OCI-LY7 (cell line): ENCODE measurements around the gene SYT11. TPM values are rescaled to one million over a fixed set of nuclear protein-coding genes. Genes with fewer than 3 reads are reported as not detected.
A peak's percentile ranks its signal among the peaks of the same experiment; 100 is the strongest.

Experiments used
- BruUV-seq: library from RNA; stranded (reverse); fragments of 400-500 nt; replicated peaks from 2 replicates; lab custom pipeline; 2021; lab: Mats Ljungman, UMichigan
- CTCF ChIA-PET: fragments of 300-600 bp; sonication (Branson Sonifier 250); formaldehyde crosslinking; loops from one replicate; lab custom pipeline; 2022; ENCODE audit warnings: antibody characterized with exemption; ENCODE audit not compliant: unreplicated experiment; lab: Charles Lee
- POLR2A ChIA-PET: fragments of 300-600 bp; sonication (Branson Sonifier 250); formaldehyde crosslinking; loops from one replicate; lab custom pipeline; 2022; ENCODE audit warnings: antibody characterized with exemption; lab: Charles Lee
- DNase-seq: peaks from one replicate; pipeline ENCODE4 v3.0.0-alpha.2; 2015; ENCODE audit warnings: low spot score
- H2AFZ ChIP-seq: fragments of 200-600 bp; sonication (generic), shearing (Covaris generic); 2 replicates; pipeline ENCODE4 v1.6.1; 2014; ENCODE audit warnings: mild to moderate bottlenecking, antibody characterized with exemption, low read length, moderate library complexity
- H3K27ac ChIP-seq: fragments of 200-600 bp; sonication (generic); 2 replicates; pipeline ENCODE4 v1.5.1; 2014; ENCODE audit warnings: mixed run types, low read depth, mild to moderate bottlenecking, moderate library complexity, low read length, inconsistent platforms; ENCODE audit not compliant: poor library complexity, severe bottlenecking
- H3K36me3 ChIP-seq: fragments of 200-600 bp; sonication (generic); 2 replicates; pipeline ENCODE4 v1.6.1; 2014; ENCODE audit warnings: mild to moderate bottlenecking, antibody characterized with exemption, low read length, moderate library complexity, mixed read lengths; ENCODE audit not compliant: insufficient read depth
- H3K4me1 ChIP-seq: fragments of 200-600 bp; sonication (generic); 2 replicates; pipeline ENCODE4 v1.5.1; 2014; ENCODE audit warnings: mild to moderate bottlenecking, low read length; ENCODE audit not compliant: insufficient read depth, poor library complexity, severe bottlenecking
- H3K4me2 ChIP-seq: fragments of 200-600 bp; sonication (generic); 2 replicates; pipeline ENCODE4 v1.6.1; 2014; ENCODE audit warnings: mild to moderate bottlenecking, low read length
- H3K4me3 ChIP-seq: fragments of 200-600 bp; sonication (generic); 2 replicates; pipeline ENCODE4 v1.5.1; 2014; ENCODE audit warnings: mild to moderate bottlenecking, low read depth, low read length; ENCODE audit not compliant: poor library complexity, severe bottlenecking
- H3K79me2 ChIP-seq: fragments of 200-600 bp; sonication (generic); 2 replicates; pipeline ENCODE4 v1.6.1; 2016; ENCODE audit warnings: low read depth, mild to moderate bottlenecking, low read length, moderate library complexity, mixed read lengths; ENCODE audit not compliant: insufficient read depth
- H3K9me2 ChIP-seq: fragments of 200-600 bp; sonication (generic); 2 replicates; pipeline ENCODE4 v1.6.1; 2016; ENCODE audit warnings: mild to moderate bottlenecking, low read length, mixed read lengths; ENCODE audit not compliant: insufficient read depth
- H3K9me3 ChIP-seq: fragments of 200-600 bp; sonication (generic); 2 replicates; pipeline ENCODE4 v1.6.1; 2014; ENCODE audit warnings: mild to moderate bottlenecking, mixed run types, low read length, mixed read lengths
- H4K20me1 ChIP-seq: fragments of 200-600 bp; sonication (generic); 2 replicates; pipeline ENCODE4 v1.6.1; 2014; ENCODE audit warnings: mild to moderate bottlenecking, antibody characterized with exemption, low read length, moderate library complexity, mixed read lengths; ENCODE audit not compliant: insufficient read depth
- EZH2phosphoT487 ChIP-seq: fragments of 200-600 bp; sonication (generic); IDR thresholded peaks from 2 replicates; pipeline ENCODE4 v1.6.1; 2018; ENCODE audit warnings: low read depth, borderline replicate concordance, mild to moderate bottlenecking, mixed run types, antibody characterized with exemption, low read length, moderate library complexity, mixed read lengths
- intact Hi-C: fragments of 100-400 bp; cut with micrococcal nuclease; formaldehyde crosslinking; loops from one replicate; pipeline ENCODE4 v1.10.0; 2022; ENCODE audit not compliant: unreplicated experiment
- total RNA-seq, 2 experiments: library from RNA; depleted of rRNA in 1 of 2; stranded (reverse); fragments of >200 nt in 1 of 2; shearing (Covaris generic) in 1 of 2; gene quantifications; 2 replicates each; pipeline ENCODE4 v1.2.3, GENCODE V29; 2014 to 2022
- TF ChIP-seq, protein P1 (sequence below): fragments of 200-600 bp; sonication (generic); conservative IDR thresholded peaks from 2 replicates; pipeline ENCODE4 v1.5.1; 2014; ENCODE audit warnings: mild to moderate bottlenecking, antibody characterized with exemption, low read length, moderate library complexity, mixed read lengths

The SYT11 gene
- total RNA-seq, 2 experiments from 2014 or later: 41.8 to 60.8 TPM

DNA sequence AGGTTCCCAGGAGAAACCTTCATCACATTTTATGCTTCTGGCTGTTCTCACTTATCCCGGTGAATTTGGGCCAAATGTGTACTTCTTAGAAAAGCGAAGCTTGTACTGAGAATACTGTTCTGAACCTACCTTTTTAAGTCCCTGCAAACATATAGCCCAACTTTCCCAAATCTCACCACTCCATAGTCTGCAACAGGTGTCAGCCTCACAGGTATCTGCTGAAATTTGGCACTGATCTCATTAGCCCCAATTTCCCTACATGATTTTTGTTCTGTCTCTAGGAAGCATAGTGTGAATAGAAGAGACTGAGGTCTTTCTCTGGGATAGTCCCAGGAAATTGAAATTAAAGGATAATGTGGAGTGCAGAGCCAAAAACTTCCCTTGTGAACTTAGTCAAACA lies 40.3 kb downstream of the SYT11 start:
- H3K4me1 ChIP-seq: peaks cover 14% of the 10 kb centered on the region
- no peaks in the 10 kb centered on the region for H4K20me1 ChIP-seq
- no peak for DNase-seq
- H2AFZ ChIP-seq: no peak overlapping the region
- H3K9me3 ChIP-seq: no peaks in the 10 kb centered on the region
- no peak overlapping the region for H3K4me3 ChIP-seq
- peak overlapping the region; percentile 19 for H3K27ac ChIP-seq
- CTCF ChIA-PET: no interaction called here
- POLR2A ChIA-PET: interaction anchor here (0.8 kb wide), 1 partner anchor 27 kb away, joined by 4 read pairs; no protein-coding TSS in a partner anchor
- H3K36me3 ChIP-seq: peaks cover 87% of the 10 kb centered on the region
- no peaks in the 10 kb centered on the region; the same call in 1 of the 2 replicates for H3K79me2 ChIP-seq
- TSS peak; percentile 52 for BruUV-seq
- H3K9me2 ChIP-seq: no peaks in the 10 kb centered on the region
- intact Hi-C loops: no loop called here
- TF ChIP-seq EZH2phosphoT487: no peak
- TF ChIP-seq, protein P1, sequence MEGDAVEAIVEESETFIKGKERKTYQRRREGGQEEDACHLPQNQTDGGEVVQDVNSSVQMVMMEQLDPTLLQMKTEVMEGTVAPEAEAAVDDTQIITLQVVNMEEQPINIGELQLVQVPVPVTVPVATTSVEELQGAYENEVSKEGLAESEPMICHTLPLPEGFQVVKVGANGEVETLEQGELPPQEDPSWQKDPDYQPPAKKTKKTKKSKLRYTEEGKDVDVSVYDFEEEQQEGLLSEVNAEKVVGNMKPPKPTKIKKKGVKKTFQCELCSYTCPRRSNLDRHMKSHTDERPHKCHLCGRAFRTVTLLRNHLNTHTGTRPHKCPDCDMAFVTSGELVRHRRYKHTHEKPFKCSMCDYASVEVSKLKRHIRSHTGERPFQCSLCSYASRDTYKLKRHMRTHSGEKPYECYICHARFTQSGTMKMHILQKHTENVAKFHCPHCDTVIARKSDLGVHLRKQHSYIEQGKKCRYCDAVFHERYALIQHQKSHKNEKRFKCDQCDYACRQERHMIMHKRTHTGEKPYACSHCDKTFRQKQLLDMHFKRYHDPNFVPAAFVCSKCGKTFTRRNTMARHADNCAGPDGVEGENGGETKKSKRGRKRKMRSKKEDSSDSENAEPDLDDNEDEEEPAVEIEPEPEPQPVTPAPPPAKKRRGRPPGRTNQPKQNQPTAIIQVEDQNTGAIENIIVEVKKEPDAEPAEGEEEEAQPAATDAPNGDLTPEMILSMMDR: no peak
- no peak overlapping the region for H3K4me2 ChIP-seq

DNA sequence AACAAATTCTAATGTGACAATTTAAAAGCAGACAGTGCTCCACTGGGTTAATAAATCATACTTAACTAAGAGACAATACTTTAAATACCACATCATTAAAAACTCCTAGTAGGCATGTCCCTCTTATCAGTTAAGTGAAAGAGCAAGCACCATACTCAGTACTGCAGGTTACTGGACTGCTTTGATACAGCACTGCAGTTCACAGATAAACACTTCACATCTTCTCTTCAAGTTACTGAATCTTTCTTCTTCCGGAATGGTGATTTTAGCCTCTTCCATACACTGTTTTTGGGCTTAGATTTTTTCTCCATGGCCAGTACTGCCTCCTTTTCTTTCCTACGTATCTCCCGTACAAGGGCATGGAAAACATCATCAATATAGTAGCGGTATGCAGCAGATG lies 40.8 kb downstream of the SYT11 start:
- Histone ChIP-seq H4K20me1 (no peaks in the 10 kb centered on the region), H3K4me3 (no peak overlapping the region), H3K4me1 (peaks cover 14% of the 10 kb centered on the region), H3K79me2 (no peaks in the 10 kb centered on the region; the same call in 1 of the 2 replicates), H3K27ac (no peak overlapping the region), H3K36me3 (peaks cover 91% of the 10 kb centered on the region), H2AFZ (no peak overlapping the region), H3K9me3 (no peaks in the 10 kb centered on the region), H3K4me2 (no peak overlapping the region), H3K9me2 (no peaks in the 10 kb centered on the region)
- ChIA-PET POLR2A (no interaction called here), CTCF (no interaction called here)
- intact Hi-C loops: no loop called here
- TF ChIP-seq, protein P1: no peak
- no peak for TF ChIP-seq EZH2phosphoT487
- DNase-seq: no peak
- BruUV-seq: no TSS peak

DNA sequence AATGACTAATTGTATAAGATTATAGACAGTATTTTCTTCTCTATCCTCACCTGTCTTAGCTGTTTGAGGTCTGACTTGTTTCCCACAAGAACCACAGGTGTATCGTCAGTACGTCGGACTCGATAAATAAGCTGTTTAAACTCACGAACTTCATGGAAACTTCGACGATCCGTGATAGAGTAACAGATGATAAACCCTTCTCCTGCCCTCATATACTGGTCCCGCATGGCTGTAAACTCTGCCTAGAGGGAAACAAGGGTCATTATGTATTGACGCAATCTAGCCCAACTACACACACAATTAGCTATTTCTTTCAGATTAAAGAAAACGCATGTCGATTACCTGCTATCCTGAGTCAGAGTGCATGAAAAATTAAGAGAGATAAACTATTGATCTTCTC lies 44.9 kb downstream of the SYT11 start:
- Histone ChIP-seq H3K9me3 (no peaks in the 10 kb centered on the region), H3K27ac (no peak overlapping the region), H3K4me2 (no peak overlapping the region), H3K36me3 (peaks cover 90% of the 10 kb centered on the region), H3K4me3 (no peak overlapping the region), H3K79me2 (no peaks in the 10 kb centered on the region), H2AFZ (no peak overlapping the region), H4K20me1 (no peaks in the 10 kb centered on the region), H3K9me2 (no peaks in the 10 kb centered on the region), H3K4me1 (peaks cover 5% of the 10 kb centered on the region)
- CTCF ChIA-PET: interaction anchor here (0.6 kb wide), 1 partner anchor 18 kb away, joined by 5 read pairs; no protein-coding TSS in a partner anchor
- no TSS peak for BruUV-seq
- TF ChIP-seq, protein P1: no peak
- TF ChIP-seq EZH2phosphoT487: no peak
- no peak for DNase-seq
- POLR2A ChIA-PET: interaction anchor here (0.6 to 1.8 kb wide), 4 partner anchors 15 to 76 kb away, joined by 3 to 7 read pairs (median 5); no protein-coding TSS in a partner anchor
- intact Hi-C loops: no loop called here
